ENCODE measurements around the gene LRRC1.

LRRC1 gene

GRCh38 chr6:53794720-53795339 is at the start of gene LRRC1:
TSS of gene LRRC1 (plus strand) at chr6:53795005. CDS start at chr6:53795257, 252 bp downstream.
- peaks cover 13% of the 10 kb centered on the region for H3K36me3 Mint-ChIP-seq
- H3K4me3 Mint-ChIP-seq = peak within 1 kb of the TSS; percentile 86
- ATAC-seq (peak; percentile 83), DNase-seq (ENCODE audit: low spot score in 2 of 2) (peak; percentile 85 to 95)
- H3K4me1 Mint-ChIP-seq = peaks cover 32% of the 10 kb centered on the region
- H3K27ac Mint-ChIP-seq = peak within 1 kb of the TSS; percentile 82
- no peaks in the 10 kb centered on the region for H3K9me3 Mint-ChIP-seq

- no peak for ATAC-seq
- Mint-ChIP-seq H3K27ac (no peak overlapping the region), H3K36me3 (no peaks in the 10 kb centered on the region), H3K4me3 (no peak overlapping the region), H3K4me1 (no peaks in the 10 kb centered on the region), H3K9me3 (no peaks in the 10 kb centered on the region)
- DNase-seq (ENCODE audit: low spot score in 2 of 2) = no peak
Observed at GRCh38 chr6:53746442-53747103, 48.2 kb upstream of the LRRC1 start.

GRCh38 chr6:53750052-53750650 is 44.7 kb upstream of the LRRC1 start:
- no peak overlapping the region for H3K27ac Mint-ChIP-seq
- no peaks in the 10 kb centered on the region for H3K36me3 Mint-ChIP-seq
- DNase-seq (ENCODE audit: low spot score in 2 of 2) (no peak), ATAC-seq (no peak)
- no peaks in the 10 kb centered on the region for H3K4me1 Mint-ChIP-seq
- no peak overlapping the region for H3K4me3 Mint-ChIP-seq
- no peaks in the 10 kb centered on the region for H3K9me3 Mint-ChIP-seq

- no peak overlapping the region for H3K27ac Mint-ChIP-seq
- no peaks in the 10 kb centered on the region for H3K9me3 Mint-ChIP-seq
- no peak overlapping the region for H3K4me3 Mint-ChIP-seq
- H3K4me1 Mint-ChIP-seq = no peaks in the 10 kb centered on the region
- no peak for DNase-seq (ENCODE audit: low spot score in 2 of 2)
- ATAC-seq = no peak
- no peaks in the 10 kb centered on the region for H3K36me3 Mint-ChIP-seq
Observed at GRCh38 chr6:53751417-53751816, 43.4 kb upstream of the LRRC1 start.

GRCh38 chr6:53752440-53752839 is 42.4 kb upstream of the LRRC1 start:
- ATAC-seq (no peak), DNase-seq (ENCODE audit: low spot score in 2 of 2) (no peak)
- no peaks in the 10 kb centered on the region for H3K9me3 Mint-ChIP-seq
- H3K36me3 Mint-ChIP-seq = no peaks in the 10 kb centered on the region
- H3K27ac Mint-ChIP-seq = no peak overlapping the region
- no peaks in the 10 kb centered on the region for H3K4me1 Mint-ChIP-seq
- H3K4me3 Mint-ChIP-seq = no peak overlapping the region

GRCh38 chr6:53752856-53753255 is 41.9 kb upstream of the LRRC1 start:
- ATAC-seq (no peak), DNase-seq (ENCODE audit: low spot score in 2 of 2) (no peak)
- Mint-ChIP-seq H3K9me3 (no peaks in the 10 kb centered on the region), H3K27ac (no peak overlapping the region), H3K4me1 (no peaks in the 10 kb centered on the region), H3K36me3 (no peaks in the 10 kb centered on the region), H3K4me3 (no peak overlapping the region)

GRCh38 chr6:53754330-53754729 is 40.5 kb upstream of the LRRC1 start:
- Mint-ChIP-seq H3K27ac (no peak overlapping the region), H3K4me3 (no peak overlapping the region), H3K9me3 (no peaks in the 10 kb centered on the region), H3K4me1 (no peaks in the 10 kb centered on the region), H3K36me3 (no peaks in the 10 kb centered on the region)
- no peak for ATAC-seq
- no peak for DNase-seq (ENCODE audit: low spot score in 2 of 2)

GRCh38 chr6:53756396-53756795 is 38.4 kb upstream of the LRRC1 start:
- Mint-ChIP-seq H3K36me3 (no peaks in the 10 kb centered on the region), H3K27ac (no peak overlapping the region), H3K4me1 (no peaks in the 10 kb centered on the region), H3K4me3 (no peak overlapping the region), H3K9me3 (no peaks in the 10 kb centered on the region)
- no peak for DNase-seq (ENCODE audit: low spot score in 2 of 2)
- no peak for ATAC-seq

- ATAC-seq = no peak
- Mint-ChIP-seq H3K4me3 (no peak overlapping the region), H3K4me1 (no peaks in the 10 kb centered on the region), H3K9me3 (no peaks in the 10 kb centered on the region), H3K36me3 (no peaks in the 10 kb centered on the region), H3K27ac (no peak overlapping the region)
- no peak for DNase-seq (ENCODE audit: low spot score in 2 of 2)
Observed at GRCh38 chr6:53758496-53758895, 36.3 kb upstream of the LRRC1 start.

GRCh38 chr6:53761036-53761435 is 33.8 kb upstream of the LRRC1 start:
- H3K4me3 Mint-ChIP-seq = no peak overlapping the region

GRCh38 chr6:53765270-53765669 is 29.5 kb upstream of the LRRC1 start:
- Mint-ChIP-seq H3K36me3 (no peaks in the 10 kb centered on the region), H3K27ac (no peak overlapping the region), H3K9me3 (no peaks in the 10 kb centered on the region), H3K4me3 (no peak overlapping the region), H3K4me1 (no peaks in the 10 kb centered on the region)
- no peak for ATAC-seq
- no peak for DNase-seq (ENCODE audit: low spot score in 2 of 2)

More at GRCh38 chr6:53761036-53761435, 33.8 kb upstream of the LRRC1 start:
- Mint-ChIP-seq H3K9me3 (no peaks in the 10 kb centered on the region), H3K36me3 (no peaks in the 10 kb centered on the region), H3K27ac (no peak overlapping the region), H3K4me1 (no peaks in the 10 kb centered on the region)
- no peak for DNase-seq (ENCODE audit: low spot score in 2 of 2)
- no peak for ATAC-seq

- ATAC-seq (no peak), DNase-seq (ENCODE audit: low spot score in 2 of 2) (no peak)
- H3K4me3 Mint-ChIP-seq = no peak overlapping the region
- H3K27ac Mint-ChIP-seq = no peak overlapping the region
- no peaks in the 10 kb centered on the region for H3K4me1 Mint-ChIP-seq
- no peaks in the 10 kb centered on the region for H3K9me3 Mint-ChIP-seq
- no peaks in the 10 kb centered on the region for H3K36me3 Mint-ChIP-seq
Observed at GRCh38 chr6:53766930-53767329, 27.9 kb upstream of the LRRC1 start.

- no peaks in the 10 kb centered on the region for H3K36me3 Mint-ChIP-seq
- H3K9me3 Mint-ChIP-seq = no peaks in the 10 kb centered on the region
- DNase-seq (ENCODE audit: low spot score in 2 of 2) = no peak
- H3K27ac Mint-ChIP-seq = no peak overlapping the region
- no peaks in the 10 kb centered on the region for H3K4me1 Mint-ChIP-seq
- H3K4me3 Mint-ChIP-seq = no peak overlapping the region
- no peak for ATAC-seq
Observed at GRCh38 chr6:53767941-53768340, 26.9 kb upstream of the LRRC1 start.

GRCh38 chr6:53768636-53769035 is 26.2 kb upstream of the LRRC1 start:
- Mint-ChIP-seq H3K4me1 (no peaks in the 10 kb centered on the region), H3K9me3 (no peaks in the 10 kb centered on the region), H3K4me3 (no peak overlapping the region), H3K36me3 (no peaks in the 10 kb centered on the region), H3K27ac (no peak overlapping the region)
- no peak for ATAC-seq
- no peak for DNase-seq (ENCODE audit: low spot score in 2 of 2)

GRCh38 chr6:53770780-53771249 is 24.0 kb upstream of the LRRC1 start:
- Mint-ChIP-seq H3K9me3 (no peaks in the 10 kb centered on the region), H3K27ac (no peak overlapping the region), H3K4me1 (no peaks in the 10 kb centered on the region), H3K36me3 (no peaks in the 10 kb centered on the region), H3K4me3 (no peak overlapping the region)
- DNase-seq (ENCODE audit: low spot score in 2 of 2) (no peak), ATAC-seq (no peak)
